Gastrocnemius medialis (tissue), 4 donors: ENCODE measurements around the gene CYREN. TPM values are rescaled to one million over a fixed set of nuclear protein-coding genes. Genes with fewer than 3 reads are reported as not detected.

Experiments
- ATAC-seq, 2 donors: fragments of 150-250 bp; one replicate each; pipeline ENCODE4 v1.9.1; 2016
- DNase-seq, 2 donors: peaks; one replicate each; pipeline ENCODE4 v3.0.0-alpha.2; 2019
- H3K27ac ChIP-seq, 4 donors: fragments of 200-600 bp; sonication (generic); 1 replicate in 1 of 4; 2 replicates in 3 of 4; pipeline ENCODE4 v1.5.1; 2016 to 2018; ENCODE audit warnings: mild to moderate bottlenecking in 2 of 4, moderate library complexity in 1 of 4
- H3K27me3 ChIP-seq, 3 donors: fragments of 200-600 bp; sonication (generic) in 2 of 3; 1 replicate in 1 of 3; 2 replicates in 2 of 3; pipeline versions ENCODE4 v1.5.1 to v1.6.0; 2016 to 2019; ENCODE audit warnings: mild to moderate bottlenecking in 1 of 3, moderate library complexity in 1 of 3
- H3K36me3 ChIP-seq, 2 donors: fragments of 200-600 bp; sonication (generic) in 1 of 2; one replicate each; pipeline ENCODE4 v1.5.1; 2017 to 2018
- H3K4me1 ChIP-seq, 2 donors: fragments of 200-600 bp; sonication (generic) in 1 of 2; one replicate each; pipeline ENCODE4 v1.5.1; 2016 to 2017; ENCODE audit warnings: mild to moderate bottlenecking in 2 of 2
- H3K4me3 ChIP-seq, 4 donors: fragments of 200-600 bp; sonication (generic) in 3 of 4; 1 replicate in 1 of 4; 2 replicates in 3 of 4; pipeline ENCODE4 v1.5.1; 2016 to 2019; ENCODE audit warnings: mild to moderate bottlenecking in 2 of 4
- H3K9me3 ChIP-seq, 3 donors: fragments of 200-600 bp; sonication (generic) in 2 of 3; 1 replicate in 1 of 3; 2 replicates in 2 of 3; pipeline ENCODE4 v1.5.1; 2016 to 2019
- CTCF ChIP-seq, 5 experiments: fragments of 450-650 bp in 3 of 5; fragments of 200-600 bp in 2 of 5; sonication (generic) in 2 of 5; IDR thresholded peaks in 4 of 5; conservative IDR thresholded peaks in 1 of 5; 1 replicate in 4 of 5; 2 replicates in 1 of 5; pipeline ENCODE4 v1.5.1; 2016 to 2019; ENCODE audit warnings: antibody characterized with exemption in 5 of 5, mild to moderate bottlenecking in 3 of 5, moderate library complexity in 3 of 5
- POLR2A ChIP-seq, 2 donors: fragments of 450-650 bp; IDR thresholded peaks; one replicate each; pipeline ENCODE4 v1.6.1; 2017; ENCODE audit warnings: antibody characterized with exemption in 2 of 2, mild to moderate bottlenecking in 2 of 2, moderate library complexity in 2 of 2
- in situ Hi-C, 4 donors: fragments of 200-750 bp; cut with MboI; loops; one replicate each; pipeline versions ENCODE4 v1.15.0 to v1.8.0; 2017; ENCODE audit warnings: low sequenced_read_pairs in 4 of 4
- intact Hi-C: fragments of 100-400 bp; cut with DNase I; formaldehyde crosslinking; loops from one replicate; pipeline ENCODE4 v1.15.1; 2023; ENCODE audit warnings: low total_unique reads
- total RNA-seq, 4 donors: library from RNA; depleted of rRNA; stranded (reverse); fragments of >200 nt; gene quantifications; one replicate each; pipeline versions ENCODE4 v1.1.0 to v1.2.3, GENCODE V29; 2016

CYREN gene
- total RNA-seq, 4 donors from 2014 or later = 11.8 to 51.5 (median 20.4) TPM

DNA sequence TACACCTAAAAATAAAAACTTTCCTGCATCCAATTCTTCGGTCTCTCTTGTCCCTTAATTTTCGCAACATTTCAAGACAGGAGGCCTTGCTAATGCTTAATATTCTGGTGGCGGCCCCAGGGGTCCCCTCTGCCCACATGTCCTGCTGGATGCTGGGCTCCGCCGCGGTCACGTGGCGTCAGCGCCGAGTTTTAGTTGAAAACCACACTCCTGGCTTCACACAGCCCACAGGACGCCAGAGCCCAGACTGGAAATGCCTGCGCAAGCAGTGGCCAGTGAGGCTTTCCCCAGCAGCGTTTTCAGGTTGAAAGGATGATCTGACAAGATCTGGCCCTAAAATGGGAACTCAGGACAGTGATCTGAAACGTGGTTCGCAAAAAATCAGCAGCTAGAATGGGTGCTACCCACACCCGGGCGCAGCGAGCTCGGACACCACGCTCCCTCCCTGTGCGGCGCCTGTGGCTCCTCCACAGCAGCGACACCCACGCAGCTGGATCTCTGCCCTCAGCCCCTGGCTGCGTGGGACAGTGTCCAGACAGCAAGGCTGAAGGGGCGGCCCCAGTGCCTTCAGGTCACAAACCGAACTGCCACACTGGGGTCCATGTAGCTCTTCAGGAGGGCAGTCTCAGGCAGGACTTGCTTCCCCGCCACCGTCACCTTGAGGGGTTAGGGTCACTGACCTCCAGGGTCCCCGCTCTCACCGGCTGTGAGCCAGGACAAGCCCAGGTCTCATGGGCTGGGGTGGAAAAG is 11.6 kb upstream of the CYREN start:
- ATAC-seq (no peak), DNase-seq (no peak)
- TF ChIP-seq CTCF (IDR thresholded peaks at IDR 0.05 in 4 of 5, conservative IDR thresholded peaks at IDR 0.05 in 1 of 5) = no peak
- no peak for TF ChIP-seq POLR2A (IDR thresholded peaks at IDR 0.05)
- in situ Hi-C loops (loop anchor here in 2 of 4 donors (25.0 kb wide), 2 partner anchors 195 to 520 kb away; partner anchors contain the start of gene AGBL3 (in 1 of the 2)), intact Hi-C loops (no loop called here)
- no peak overlapping the region for H3K4me3 ChIP-seq
- no peaks in the 10 kb centered on the region for H3K4me1 ChIP-seq
- no peak overlapping the region for H3K27ac ChIP-seq
- peaks cover 0 to 7% (median 0%) of the 10 kb centered on the region in 3 donors for H3K9me3 ChIP-seq
- no peaks in the 10 kb centered on the region for H3K27me3 ChIP-seq
- H3K36me3 ChIP-seq = peaks cover 0 to 92% of the 10 kb centered on the region in 2 donors

DNA sequence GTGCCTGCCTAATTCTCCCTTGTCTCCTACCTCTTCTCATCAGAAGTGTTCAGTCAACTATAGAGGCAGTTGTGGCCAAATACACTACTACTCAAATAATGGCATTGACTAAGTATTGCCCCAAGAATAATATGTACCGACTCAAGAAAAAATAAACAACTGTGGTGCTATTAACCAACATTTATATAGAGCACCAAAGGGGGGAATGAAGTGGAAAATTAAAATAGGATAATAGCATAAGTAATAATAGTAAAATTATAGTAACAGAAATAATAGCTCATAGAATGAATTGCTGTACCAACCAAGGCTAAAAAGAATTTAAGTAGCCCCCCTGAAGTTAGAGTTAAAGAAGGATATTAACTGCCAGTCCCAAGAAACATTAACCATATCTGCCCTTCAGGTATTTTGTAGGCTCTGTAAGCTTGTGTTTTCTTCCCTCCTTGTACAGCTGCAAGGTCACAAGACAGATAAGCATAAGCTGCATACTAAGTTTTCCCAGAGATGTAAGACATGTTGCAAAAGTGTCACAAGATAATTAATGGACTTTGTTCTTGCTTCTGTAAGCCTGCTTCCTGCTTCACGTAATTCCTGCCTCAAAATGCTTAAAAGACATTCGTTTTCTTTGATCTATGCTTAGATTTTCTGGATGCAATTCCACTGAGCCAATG is 10.9 kb upstream of the CYREN start:
- Histone ChIP-seq H3K27ac (no peak overlapping the region), H3K4me1 (no peaks in the 10 kb centered on the region), H3K9me3 (peaks cover 0 to 7% (median 0%) of the 10 kb centered on the region in 3 donors), H3K27me3 (no peaks in the 10 kb centered on the region), H3K4me3 (no peak overlapping the region), H3K36me3 (peaks cover 0 to 85% of the 10 kb centered on the region in 2 donors)
- intact Hi-C loops (no loop called here), in situ Hi-C loops (loop anchor here in 2 of 4 donors (25.0 kb wide), 2 partner anchors 194 to 519 kb away; partner anchors contain the start of gene AGBL3 (in 1 of the 2))
- ATAC-seq (no peak), DNase-seq (no peak)
- no peak for TF ChIP-seq POLR2A (IDR thresholded peaks at IDR 0.05)
- TF ChIP-seq CTCF (IDR thresholded peaks at IDR 0.05 in 4 of 5, conservative IDR thresholded peaks at IDR 0.05 in 1 of 5) = no peak

DNA sequence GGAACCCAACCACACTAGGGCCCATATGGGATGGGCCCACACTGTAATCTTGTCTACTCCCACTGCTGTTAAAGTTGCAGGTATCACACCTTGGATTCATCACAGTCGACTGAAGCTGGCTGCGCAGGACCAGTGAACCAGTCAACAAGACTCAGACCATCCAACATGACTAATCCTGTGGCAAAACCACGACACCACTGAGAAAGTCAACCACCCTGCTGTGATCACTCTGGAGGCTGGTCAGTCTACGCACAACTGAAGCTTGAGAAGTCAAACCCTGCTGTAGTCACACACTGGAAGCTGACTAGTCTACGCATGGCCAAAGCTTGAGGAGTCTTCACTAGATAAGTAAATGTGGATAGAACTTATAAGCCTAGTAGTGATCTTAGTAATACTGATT is 9.6 kb upstream of the CYREN start:
- Histone ChIP-seq H3K4me3 (no peak overlapping the region), H3K27ac (no peak overlapping the region), H3K4me1 (no peaks in the 10 kb centered on the region), H3K36me3 (peaks cover 0 to 84% of the 10 kb centered on the region in 2 donors), H3K9me3 (peaks cover 0 to 7% (median 0%) of the 10 kb centered on the region in 3 donors), H3K27me3 (no peaks in the 10 kb centered on the region)
- in situ Hi-C loops (loop anchor here in 2 of 4 donors (25.0 kb wide), 2 partner anchors 193 to 518 kb away; partner anchors contain the start of gene AGBL3 (in 1 of the 2)), intact Hi-C loops (no loop called here)
- ATAC-seq (no peak), DNase-seq (no peak)
- TF ChIP-seq POLR2A (IDR thresholded peaks at IDR 0.05) (no peak), CTCF (IDR thresholded peaks at IDR 0.05 in 4 of 5, conservative IDR thresholded peaks at IDR 0.05 in 1 of 5) (no peak)

- in situ Hi-C loops (loop anchor here in 2 of 4 donors (25.0 kb wide), 2 partner anchors 192 to 517 kb away; partner anchors contain the start of gene AGBL3 (in 1 of the 2)), intact Hi-C loops (no loop called here)
- H3K9me3 ChIP-seq = peaks cover 0 to 7% (median 0%) of the 10 kb centered on the region in 3 donors
These were observed 8.9 kb upstream of the CYREN start for GRCh38 chr7:135179321-135179925.

More at GRCh38 chr7:135179321-135179925, 8.9 kb upstream of the CYREN start:
- TF ChIP-seq POLR2A (IDR thresholded peaks at IDR 0.05) = no peak
- no peak for TF ChIP-seq CTCF (IDR thresholded peaks at IDR 0.05 in 4 of 5, conservative IDR thresholded peaks at IDR 0.05 in 1 of 5)
- H3K27me3 ChIP-seq = no peaks in the 10 kb centered on the region
- H3K27ac ChIP-seq = no peak overlapping the region
- DNase-seq (no peak), ATAC-seq (no peak)
- no peak overlapping the region for H3K4me3 ChIP-seq
- H3K36me3 ChIP-seq = peaks cover 0 to 79% of the 10 kb centered on the region in 2 donors
- no peaks in the 10 kb centered on the region for H3K4me1 ChIP-seq
